GM19372 (cell line): Measurements from ENCODE around the gene CNTD1.

ENCODE experiments used
- ATAC-seq: cut with Tn5 transposase; IDR thresholded peaks from one replicate; pipeline ENCODE4 v1.9.1; 2021; ENCODE audit warnings: mild to moderate bottlenecking, low read depth, moderate library complexity; ENCODE audit not compliant: unreplicated experiment

CNTD1 gene

GRCh38 chr17:42779304-42779935 lies 19.2 kb upstream of the CNTD1 start:
- no peak for ATAC-seq

- ATAC-seq, result no peak
These were observed 18.5 kb upstream of the CNTD1 start, which contains the start of gene WNK4 for GRCh38 chr17:42779936-42780850. TSS of gene WNK4 (plus strand) at chr17:42780610. CDS start at chr17:42780699, 89 bp downstream.

- no peak for ATAC-seq
These were observed 17.6 kb upstream of the CNTD1 start for GRCh38 chr17:42780851-42781638.

GRCh38 chr17:42781639-42782165 lies 17.0 kb upstream of the CNTD1 start:
- ATAC-seq, result no peak

GRCh38 chr17:42782166-42783061 lies 16.2 kb upstream of the CNTD1 start:
- no peak for ATAC-seq

- no peak for ATAC-seq
These were observed 15.4 kb upstream of the CNTD1 start for GRCh38 chr17:42783062-42783790.

GRCh38 chr17:42783791-42784138 lies 14.9 kb upstream of the CNTD1 start:
- ATAC-seq, result no peak

- ATAC-seq, result no peak
These were observed 14.3 kb upstream of the CNTD1 start for GRCh38 chr17:42784409-42784808.

- ATAC-seq, result no peak
These were observed 13.7 kb upstream of the CNTD1 start for GRCh38 chr17:42784811-42785592.

GRCh38 chr17:42787266-42787665 lies 11.4 kb upstream of the CNTD1 start:
- no peak for ATAC-seq

- ATAC-seq, result no peak
These were observed 6.7 kb upstream of the CNTD1 start for GRCh38 chr17:42791948-42792347.

GRCh38 chr17:42792545-42792944 lies 6.1 kb upstream of the CNTD1 start:
- ATAC-seq, result no peak

- ATAC-seq, result no peak
These were observed 3.6 kb upstream of the CNTD1 start for GRCh38 chr17:42795061-42795460.

GRCh38 chr17:42795465-42795864 lies 3.2 kb upstream of the CNTD1 start:
- no peak for ATAC-seq

GRCh38 chr17:42796066-42796758 lies 2.4 kb upstream of the CNTD1 start:
- no peak for ATAC-seq

- ATAC-seq, result no peak
These were observed 1.3 kb upstream of the CNTD1 start for GRCh38 chr17:42797067-42798007.

GRCh38 chr17:42798011-42798382 lies 664 bp upstream of the CNTD1 start:
- no peak for ATAC-seq
